Activated gamma-delta T cell (primary cell): ENCODE measurements around the gene RPL22L1.
"Not testable (repeated sequence)": the region's sequence is repeated elsewhere in the genome, so short reads cannot be mapped to it uniquely, and the experiment has no call there.

Source experiments
- DNase-seq: peaks from one replicate; lab custom pipeline; 2025; lab: John Stamatoyannopoulos, UW

The RPL22L1 gene

GRCh38 chr3:170829546-170830272 is 40.3 kb downstream of the RPL22L1 start:
- DNase-seq: no peak

DNA sequence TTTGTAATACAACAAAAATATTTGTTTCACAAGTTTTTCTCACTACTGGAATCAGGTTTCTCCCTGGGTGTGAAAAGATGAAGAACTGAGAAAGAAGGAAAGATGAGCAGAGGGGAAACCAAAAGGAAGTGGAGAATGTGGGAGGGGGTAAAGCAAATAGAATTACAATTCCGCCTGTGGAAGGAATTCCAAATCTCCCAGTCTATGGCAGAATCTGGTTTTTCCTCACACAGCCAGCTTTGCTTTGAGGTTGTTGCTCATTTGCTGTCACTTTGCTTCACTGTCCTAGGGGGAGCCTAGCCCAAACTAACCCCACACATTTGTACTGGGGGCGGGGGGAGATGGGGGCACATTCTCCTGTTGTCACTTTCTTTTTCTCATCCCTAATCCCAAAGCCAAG is 43.9 kb downstream of the RPL22L1 start:
- DNase-seq: no peak

DNA sequence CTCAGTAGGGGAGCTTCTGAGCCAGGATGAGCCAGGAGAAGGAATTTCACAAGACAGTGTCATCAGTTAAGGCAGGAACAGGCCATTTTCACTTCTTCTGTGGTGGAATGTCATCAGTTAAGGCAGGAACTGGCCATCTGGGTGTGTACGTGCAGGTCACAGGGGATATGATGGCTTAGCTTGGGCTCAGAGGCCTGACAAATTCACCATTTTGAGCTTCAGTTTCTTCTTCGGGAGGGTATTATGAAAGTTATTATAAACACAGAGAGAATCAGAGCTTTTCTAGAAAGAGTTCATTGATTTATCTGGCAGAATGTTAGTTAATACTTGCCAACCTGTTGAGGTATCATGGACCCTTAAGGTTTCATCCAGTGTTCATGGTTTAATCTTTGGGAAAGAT is 46.4 kb downstream of the RPL22L1 start:
- not testable (repeated sequence) for DNase-seq

DNA sequence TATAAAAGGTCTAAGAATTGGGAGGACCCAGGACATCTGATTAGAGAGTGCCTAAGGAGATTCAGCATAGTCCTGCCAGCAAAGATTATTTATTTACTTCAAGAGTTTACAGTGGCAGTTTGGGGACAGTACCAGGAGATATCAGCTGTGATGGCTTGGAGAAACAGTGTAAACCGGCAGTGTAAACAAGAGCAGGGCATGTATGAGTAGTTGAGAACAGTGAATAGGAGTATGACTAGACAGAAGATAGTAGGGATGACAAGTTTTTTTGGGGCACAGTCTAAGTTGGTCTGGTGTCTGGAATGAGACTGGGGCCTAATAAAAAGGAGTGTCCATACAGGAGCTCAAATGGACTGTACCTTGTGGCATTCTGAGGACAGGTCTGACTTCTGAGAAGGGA is 51.7 kb downstream of the RPL22L1 start:
- DNase-seq: not testable (repeated sequence)

- not testable (repeated sequence) for DNase-seq
Measured at GRCh38 chr3:170817471-170817870, 52.5 kb downstream of the RPL22L1 start.

- no peak for DNase-seq
Measured at GRCh38 chr3:170816841-170817240, 53.2 kb downstream of the RPL22L1 start.

DNA sequence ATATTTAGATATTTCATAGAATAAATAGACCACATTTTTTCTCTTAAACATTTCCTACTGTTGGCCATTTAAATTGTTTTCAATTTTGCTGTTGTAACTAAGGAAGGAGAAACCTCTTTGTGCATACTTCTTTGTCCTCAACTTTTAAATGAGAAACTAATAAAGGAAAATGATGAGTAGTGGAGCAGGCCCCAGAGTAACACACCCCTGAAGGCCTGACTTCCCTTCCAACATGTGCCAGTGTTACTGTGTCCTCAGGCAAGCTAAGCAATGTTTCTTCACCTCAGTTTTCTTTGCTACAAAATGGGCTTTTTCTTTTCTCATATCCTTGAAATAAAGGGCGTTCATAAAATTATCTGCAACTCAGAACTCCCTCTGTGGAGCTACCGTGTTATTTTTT is 53.7 kb downstream of the RPL22L1 start:
- DNase-seq: no peak

GRCh38 chr3:170815936-170816335 is 54.1 kb downstream of the RPL22L1 start:
- no peak for DNase-seq

DNA sequence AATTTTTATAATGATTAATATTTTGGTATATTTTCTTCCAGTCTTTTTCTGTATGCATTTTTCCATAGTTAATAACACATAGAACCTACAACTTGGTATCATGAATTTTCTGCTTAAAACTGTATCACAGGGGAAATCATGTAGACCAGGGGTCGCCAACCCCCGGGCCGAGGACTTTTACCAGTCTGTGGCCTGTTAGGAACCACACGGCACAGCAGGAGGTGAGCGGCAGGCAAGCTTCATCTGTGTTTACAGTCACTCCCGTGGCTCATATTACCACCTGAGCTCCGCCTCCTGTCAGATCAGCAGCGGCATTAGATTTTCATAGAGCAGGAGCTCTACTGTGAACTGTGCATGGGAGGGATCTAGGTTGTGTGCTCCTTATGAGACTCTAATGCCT is 54.7 kb downstream of the RPL22L1 start:
- DNase-seq: no peak
